ENCODE measurements around the gene TRIM38. TPM values are rescaled to one million over a fixed set of nuclear protein-coding genes. Genes with fewer than 3 reads are reported as not detected.
"Not testable (repeated sequence)": the region's sequence is repeated elsewhere in the genome, so short reads cannot be mapped to it uniquely, and the experiment has no call there.

The TRIM38 gene
- total RNA-seq, 4 donors from 2014 or later, result 3.9 to 14.9 (median 6.4) TPM

DNA sequence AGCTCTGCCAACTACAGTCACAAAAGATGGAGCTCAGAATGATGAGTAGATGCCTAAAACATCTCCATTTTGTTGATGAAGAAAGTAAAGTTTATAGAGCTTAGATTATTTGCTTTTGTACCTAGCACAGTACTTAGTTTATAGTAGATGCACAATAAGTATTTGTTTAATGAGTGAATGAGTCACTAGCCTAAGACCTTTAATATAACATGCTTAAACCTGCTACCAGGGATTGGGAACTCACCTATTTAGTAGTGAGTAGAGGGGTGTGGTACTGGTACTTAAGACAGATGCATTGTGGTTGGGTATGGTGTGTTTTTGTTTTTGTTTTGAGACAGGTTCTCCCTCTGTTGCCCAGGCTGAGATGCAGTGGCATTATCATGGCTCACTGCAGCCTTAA lies 35.8 kb downstream of the TRIM38 start:
- H3K27ac ChIP-seq, result no peak overlapping the region
- DNase-seq (ENCODE audit: low spot score in 2 of 2), result no peak
- no peak for TF ChIP-seq POLR2A (IDR thresholded peaks at IDR 0.05)
- TF ChIP-seq, protein P1, sequence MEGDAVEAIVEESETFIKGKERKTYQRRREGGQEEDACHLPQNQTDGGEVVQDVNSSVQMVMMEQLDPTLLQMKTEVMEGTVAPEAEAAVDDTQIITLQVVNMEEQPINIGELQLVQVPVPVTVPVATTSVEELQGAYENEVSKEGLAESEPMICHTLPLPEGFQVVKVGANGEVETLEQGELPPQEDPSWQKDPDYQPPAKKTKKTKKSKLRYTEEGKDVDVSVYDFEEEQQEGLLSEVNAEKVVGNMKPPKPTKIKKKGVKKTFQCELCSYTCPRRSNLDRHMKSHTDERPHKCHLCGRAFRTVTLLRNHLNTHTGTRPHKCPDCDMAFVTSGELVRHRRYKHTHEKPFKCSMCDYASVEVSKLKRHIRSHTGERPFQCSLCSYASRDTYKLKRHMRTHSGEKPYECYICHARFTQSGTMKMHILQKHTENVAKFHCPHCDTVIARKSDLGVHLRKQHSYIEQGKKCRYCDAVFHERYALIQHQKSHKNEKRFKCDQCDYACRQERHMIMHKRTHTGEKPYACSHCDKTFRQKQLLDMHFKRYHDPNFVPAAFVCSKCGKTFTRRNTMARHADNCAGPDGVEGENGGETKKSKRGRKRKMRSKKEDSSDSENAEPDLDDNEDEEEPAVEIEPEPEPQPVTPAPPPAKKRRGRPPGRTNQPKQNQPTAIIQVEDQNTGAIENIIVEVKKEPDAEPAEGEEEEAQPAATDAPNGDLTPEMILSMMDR (IDR thresholded peaks at IDR 0.05), result no peak
- no peak overlapping the region for H3K4me3 ChIP-seq
- no peaks in the 10 kb centered on the region for H3K27me3 ChIP-seq
- peaks cover 4% of the 10 kb centered on the region for H3K36me3 ChIP-seq
- no peaks in the 10 kb centered on the region for H3K9me3 ChIP-seq
- peaks cover 2% of the 10 kb centered on the region for H3K4me1 ChIP-seq

DNA sequence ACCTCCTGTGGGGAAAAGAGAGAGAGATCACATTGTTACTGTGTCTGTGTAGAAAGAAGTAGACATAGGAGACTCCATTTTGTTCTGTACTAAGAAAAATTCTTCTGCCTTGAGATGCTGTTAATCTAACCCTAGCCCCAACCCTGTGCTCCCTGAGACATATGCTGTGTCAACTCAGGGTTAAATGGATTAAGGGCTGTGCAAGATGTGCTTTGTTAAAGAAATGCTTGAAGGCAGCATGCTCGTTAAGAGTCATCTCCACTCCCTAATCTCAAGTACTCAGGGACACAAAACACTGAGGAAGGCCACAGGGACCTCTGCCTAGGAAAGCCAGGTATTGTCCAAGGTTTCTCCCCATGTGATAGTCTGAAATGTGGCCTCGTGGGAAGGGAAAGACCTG lies 36.6 kb downstream of the TRIM38 start:
- H3K4me1 ChIP-seq; H3K36me3 ChIP-seq; DNase-seq (ENCODE audit: low spot score in 2 of 2); H3K9me3 ChIP-seq; H3K27ac ChIP-seq; H3K27me3 ChIP-seq; H3K4me3 ChIP-seq: not testable (repeated sequence)
- WGBS, result 48% methylated on average over 2 of the region's 2 CpGs

DNA sequence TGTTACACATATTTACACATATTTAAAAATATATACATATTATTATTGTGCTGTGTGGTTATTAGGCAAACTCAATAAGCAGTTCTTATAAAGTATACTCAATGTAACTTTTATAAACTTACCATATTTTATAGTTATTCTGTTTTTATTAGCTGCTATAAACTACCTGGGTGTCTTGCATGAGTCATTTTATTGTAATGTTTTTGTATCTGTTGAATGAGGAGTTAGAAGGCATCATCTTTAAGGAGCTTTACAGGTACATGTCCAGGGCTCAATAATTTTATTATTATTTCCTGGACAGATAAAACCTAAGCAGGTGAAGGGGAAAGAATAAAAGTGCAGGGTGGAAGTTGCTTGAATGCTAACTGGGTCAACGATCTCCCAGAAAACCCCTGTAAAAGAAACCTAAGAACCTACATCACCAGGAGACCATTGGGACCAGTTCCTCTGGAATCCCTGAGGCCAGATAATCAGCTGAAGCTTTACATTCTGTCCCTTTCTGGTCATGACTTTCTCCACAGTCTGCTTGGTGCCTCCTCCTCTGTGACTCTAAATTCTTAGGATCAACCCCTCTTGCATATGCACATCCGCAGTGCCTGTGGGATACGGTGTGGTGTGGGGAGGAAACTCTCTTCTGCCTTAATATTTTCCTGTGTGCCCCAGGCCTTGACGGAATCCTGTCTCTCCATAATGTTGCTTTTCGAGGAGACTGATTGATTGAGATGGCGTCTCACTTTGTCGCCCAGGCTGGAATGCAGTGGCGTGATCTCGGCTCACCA lies 38.0 kb downstream of the TRIM38 start:
- Histone ChIP-seq H3K36me3 (peaks cover 4% of the 10 kb centered on the region), H3K27me3 (no peaks in the 10 kb centered on the region), H3K4me3 (no peak overlapping the region), H3K9me3 (no peaks in the 10 kb centered on the region), H3K4me1 (no peaks in the 10 kb centered on the region), H3K27ac (no peak overlapping the region)
- no peak for DNase-seq (ENCODE audit: low spot score in 2 of 2)
- WGBS, result 89% methylated on average over 9 of the region's 9 CpGs
- TF ChIP-seq, protein P1 (IDR thresholded peaks at IDR 0.05), result no peak
- TF ChIP-seq EP300 (IDR thresholded peaks at IDR 0.05) (no peak), POLR2A (IDR thresholded peaks at IDR 0.05) (no peak), POLR2AphosphoS5 (IDR thresholded peaks at IDR 0.05) (no peak)

DNA sequence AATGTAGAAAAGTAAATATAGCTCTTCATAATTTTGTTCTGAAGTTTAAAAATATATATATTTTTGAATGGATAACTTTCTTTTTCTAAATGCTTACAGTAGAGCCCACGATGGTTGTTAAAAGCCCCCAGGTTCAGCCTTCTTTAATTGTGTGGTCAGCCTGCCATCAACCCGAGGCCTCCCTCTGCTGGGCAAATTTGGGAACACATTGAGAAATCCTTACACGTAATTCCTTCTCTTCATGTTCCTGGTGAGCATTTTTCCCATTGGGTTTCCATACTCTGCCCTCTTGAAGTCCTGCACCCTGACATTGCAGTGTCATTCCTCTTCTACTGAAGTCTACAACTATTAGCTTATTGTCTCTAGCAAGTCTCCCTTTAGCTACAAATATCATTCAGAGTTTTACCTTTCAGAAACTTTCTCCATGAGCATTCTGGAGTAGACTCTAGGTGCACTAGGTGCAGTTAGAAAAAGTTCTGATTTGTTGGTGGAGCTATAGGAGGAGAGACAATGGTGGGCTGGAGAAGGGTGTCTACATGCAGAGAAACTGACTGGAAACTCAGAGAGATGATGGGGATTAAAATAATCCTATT lies 40.6 kb downstream of the TRIM38 start:
- H3K4me3 ChIP-seq, result no peak overlapping the region
- TF ChIP-seq POLR2AphosphoS5 (IDR thresholded peaks at IDR 0.05) (no peak), EP300 (IDR thresholded peaks at IDR 0.05) (no peak), POLR2A (IDR thresholded peaks at IDR 0.05) (no peak)
- TF ChIP-seq, protein P1 (IDR thresholded peaks at IDR 0.05), result peak; percentile 49 to 74
- H3K36me3 ChIP-seq, result peaks cover 4% of the 10 kb centered on the region
- no peaks in the 10 kb centered on the region for H3K4me1 ChIP-seq
- H3K27me3 ChIP-seq, result no peaks in the 10 kb centered on the region
- no peaks in the 10 kb centered on the region for H3K9me3 ChIP-seq
- DNase-seq (ENCODE audit: low spot score in 2 of 2), result no peak
- WGBS, result under 1% methylated on average over 3 of the region's 3 CpGs
- no peak overlapping the region for H3K27ac ChIP-seq

DNA sequence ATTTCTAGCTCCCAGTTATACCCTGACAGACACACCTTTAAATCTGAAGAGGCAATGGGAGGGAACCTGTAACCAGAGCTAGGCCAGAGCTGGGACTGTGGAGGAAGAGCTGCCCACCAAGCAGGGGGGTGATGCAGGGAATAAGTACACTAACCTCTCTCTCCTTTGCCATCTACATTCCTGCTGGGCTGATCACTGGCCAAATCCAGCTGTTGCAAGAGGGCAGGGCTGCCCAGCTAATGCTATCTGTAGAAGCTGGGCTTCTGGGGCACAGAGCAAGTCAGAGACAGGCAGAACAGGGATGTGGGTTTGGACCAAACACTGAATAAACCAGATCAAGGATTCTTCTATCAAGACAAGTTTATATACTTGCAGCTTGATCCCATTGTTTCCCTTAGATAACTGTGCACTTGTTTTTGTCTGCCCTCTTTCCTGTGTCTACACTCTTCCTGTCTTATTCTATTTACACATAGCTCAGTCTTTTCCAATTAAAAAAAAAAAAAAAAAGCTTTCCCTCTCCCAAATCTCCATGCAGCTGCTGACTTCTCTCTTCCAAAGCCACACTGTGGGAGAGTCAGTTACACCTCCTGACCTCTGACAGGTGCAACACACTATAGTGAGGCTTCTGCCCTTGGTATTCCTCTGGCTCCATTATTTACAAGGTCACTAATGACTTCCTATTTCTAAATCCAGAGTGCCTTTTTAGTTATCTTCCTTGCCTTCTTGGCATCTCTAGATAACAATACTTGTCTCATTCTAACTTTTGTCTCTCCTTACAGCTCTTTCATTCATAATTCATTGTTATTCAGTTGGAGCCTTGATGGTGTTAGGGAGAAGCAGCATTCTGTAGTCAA lies 43.7 kb downstream of the TRIM38 start:
- no peaks in the 10 kb centered on the region for H3K27me3 ChIP-seq
- no peak for DNase-seq (ENCODE audit: low spot score in 2 of 2)
- no peaks in the 10 kb centered on the region for H3K36me3 ChIP-seq
- no peaks in the 10 kb centered on the region for H3K4me1 ChIP-seq
- H3K27ac ChIP-seq, result no peak overlapping the region
- H3K4me3 ChIP-seq, result no peak overlapping the region
- H3K9me3 ChIP-seq, result no peaks in the 10 kb centered on the region
- no peak for TF ChIP-seq POLR2AphosphoS5 (IDR thresholded peaks at IDR 0.05)
- TF ChIP-seq, protein P1 (IDR thresholded peaks at IDR 0.05), result no peak

DNA sequence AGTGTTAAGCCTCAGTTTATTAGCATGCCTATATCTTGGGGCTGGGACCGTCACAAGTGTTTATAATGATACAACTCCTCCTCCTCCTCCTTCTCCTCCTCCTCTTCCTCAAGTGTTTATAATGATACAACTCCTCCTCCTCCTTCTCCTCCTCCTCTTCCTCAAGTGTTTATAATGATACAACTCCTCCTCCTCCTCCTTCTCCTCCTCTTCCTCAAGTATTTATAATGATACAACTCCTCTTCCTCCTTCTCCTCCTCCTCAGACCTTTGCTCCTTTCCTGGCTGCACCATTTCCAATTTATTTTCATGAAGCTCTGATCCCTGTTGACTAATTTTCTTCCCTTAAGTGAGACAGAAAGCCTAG lies 44.3 kb downstream of the TRIM38 start:
- H3K36me3 ChIP-seq; H3K4me1 ChIP-seq; H3K27me3 ChIP-seq; H3K4me3 ChIP-seq; H3K27ac ChIP-seq; DNase-seq (ENCODE audit: low spot score in 2 of 2); H3K9me3 ChIP-seq: not testable (repeated sequence)
- WGBS, result 69% methylated on average over 1 of the region's 1 CpG

All from suprapubic skin (tissue), 4 donors.